ENCODE data around the gene MYCBP2. TPM values are rescaled to one million over a fixed set of nuclear protein-coding genes. Genes with fewer than 3 reads are reported as not detected.

MYCBP2 gene
- total and polyA plus RNA-seq, 9 donors = 45.6 to 145 (median 100) TPM

DNA sequence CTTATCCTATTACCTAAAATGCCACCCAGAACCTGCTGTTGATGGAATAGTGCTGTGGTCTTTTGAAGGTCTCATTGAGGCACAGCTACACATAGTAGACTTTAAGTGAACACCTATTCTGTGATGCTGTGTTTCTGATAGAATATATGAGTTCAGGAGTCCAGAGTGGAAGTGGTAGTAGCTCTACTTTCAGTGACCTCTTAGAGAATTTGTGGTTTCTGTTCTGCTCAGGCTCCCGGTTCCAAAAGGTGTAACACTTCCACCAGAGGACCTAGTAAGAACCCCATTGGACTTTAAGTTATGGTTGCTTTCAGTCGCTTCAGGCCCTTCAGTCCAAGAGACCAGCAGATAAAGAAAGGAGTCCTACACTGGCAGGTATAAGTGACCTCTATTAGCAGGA is 11.4 kb upstream of the MYCBP2 start:
- WGBS, 3 donors = 86 to 96% (median 93%) methylated on average over 2 of the region's 2 CpGs
- DNase-seq = no peak
- TF ChIP-seq POLR2A (IDR thresholded peaks at IDR 0.05) (no peak), EP300 (IDR thresholded peaks at IDR 0.05) (no peak)
- TF ChIP-seq, protein P1, sequence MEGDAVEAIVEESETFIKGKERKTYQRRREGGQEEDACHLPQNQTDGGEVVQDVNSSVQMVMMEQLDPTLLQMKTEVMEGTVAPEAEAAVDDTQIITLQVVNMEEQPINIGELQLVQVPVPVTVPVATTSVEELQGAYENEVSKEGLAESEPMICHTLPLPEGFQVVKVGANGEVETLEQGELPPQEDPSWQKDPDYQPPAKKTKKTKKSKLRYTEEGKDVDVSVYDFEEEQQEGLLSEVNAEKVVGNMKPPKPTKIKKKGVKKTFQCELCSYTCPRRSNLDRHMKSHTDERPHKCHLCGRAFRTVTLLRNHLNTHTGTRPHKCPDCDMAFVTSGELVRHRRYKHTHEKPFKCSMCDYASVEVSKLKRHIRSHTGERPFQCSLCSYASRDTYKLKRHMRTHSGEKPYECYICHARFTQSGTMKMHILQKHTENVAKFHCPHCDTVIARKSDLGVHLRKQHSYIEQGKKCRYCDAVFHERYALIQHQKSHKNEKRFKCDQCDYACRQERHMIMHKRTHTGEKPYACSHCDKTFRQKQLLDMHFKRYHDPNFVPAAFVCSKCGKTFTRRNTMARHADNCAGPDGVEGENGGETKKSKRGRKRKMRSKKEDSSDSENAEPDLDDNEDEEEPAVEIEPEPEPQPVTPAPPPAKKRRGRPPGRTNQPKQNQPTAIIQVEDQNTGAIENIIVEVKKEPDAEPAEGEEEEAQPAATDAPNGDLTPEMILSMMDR (IDR thresholded peaks at IDR 0.05) = no peak
- Histone ChIP-seq H3K4me1 (ENCODE audit: insufficient read depth) (no peaks in the 10 kb centered on the region), H3K27ac (no peak overlapping the region), H3K27me3 (no peaks in the 10 kb centered on the region), H3K9me3 (no peaks in the 10 kb centered on the region), H3K4me3 (no peak overlapping the region), H3K36me3 (no peaks in the 10 kb centered on the region)
- intact Hi-C loops (cut with DNase I) = no loop called here

DNA sequence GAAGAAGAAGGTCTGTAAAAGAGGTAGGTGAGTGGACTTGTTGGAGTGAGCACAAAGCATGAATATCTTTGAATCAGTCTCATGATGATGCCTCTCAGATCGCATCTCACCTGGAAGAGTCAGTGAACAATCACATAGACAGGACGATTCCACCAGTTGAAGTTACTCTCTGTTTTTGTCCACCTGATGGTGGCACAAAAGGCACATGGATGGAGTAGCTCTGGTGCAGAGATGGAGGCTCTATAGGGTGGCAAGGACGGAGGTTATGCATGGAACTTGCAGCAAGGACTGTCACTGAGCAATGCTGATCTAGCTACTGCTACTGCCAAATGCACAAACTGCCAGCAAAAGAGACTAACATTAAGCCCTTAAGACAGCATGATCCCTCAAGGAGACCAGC is 10.3 kb upstream of the MYCBP2 start:
- no peak overlapping the region for H3K27ac ChIP-seq
- no peaks in the 10 kb centered on the region for H3K36me3 ChIP-seq
- TF ChIP-seq EP300 (IDR thresholded peaks at IDR 0.05) (no peak), POLR2A (IDR thresholded peaks at IDR 0.05) (no peak)
- TF ChIP-seq, protein P1 (IDR thresholded peaks at IDR 0.05) = no peak
- no peak overlapping the region for H3K4me3 ChIP-seq
- no peaks in the 10 kb centered on the region for H3K27me3 ChIP-seq
- no peaks in the 10 kb centered on the region for H3K9me3 ChIP-seq
- H3K4me1 ChIP-seq (ENCODE audit: insufficient read depth) = no peaks in the 10 kb centered on the region
- no peak for DNase-seq
- WGBS, 3 donors = 79 to 89% (median 88%) methylated on average over 3 of the region's 3 CpGs
- intact Hi-C loops (cut with DNase I) = no loop called here

DNA sequence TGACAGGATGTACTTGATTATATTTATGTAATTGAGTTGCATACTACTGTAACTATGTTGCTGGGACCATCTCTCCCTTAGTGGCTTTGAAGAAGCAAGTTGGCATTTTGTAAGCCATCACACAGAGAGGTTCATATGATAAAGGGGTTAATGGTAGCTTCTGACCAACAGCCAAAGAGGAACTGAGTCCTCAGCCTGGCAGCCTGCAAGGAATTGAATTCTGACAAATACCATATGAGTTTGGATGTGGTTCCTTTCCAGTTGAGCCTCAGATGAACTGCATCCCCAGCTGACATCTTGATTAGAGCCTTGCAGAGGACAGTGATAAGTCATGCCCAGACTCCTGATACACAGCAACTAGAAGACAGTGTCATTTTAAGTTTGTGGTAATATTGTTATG is 8.6 kb upstream of the MYCBP2 start:
- TF ChIP-seq EP300 (IDR thresholded peaks at IDR 0.05) (no peak), POLR2A (IDR thresholded peaks at IDR 0.05) (no peak)
- TF ChIP-seq, protein P1 (IDR thresholded peaks at IDR 0.05) = no peak
- H3K9me3 ChIP-seq = no peaks in the 10 kb centered on the region
- no peaks in the 10 kb centered on the region for H3K4me1 ChIP-seq (ENCODE audit: insufficient read depth)
- no peak overlapping the region for H3K4me3 ChIP-seq
- intact Hi-C loops (cut with DNase I) = no loop called here
- no peaks in the 10 kb centered on the region for H3K27me3 ChIP-seq
- no peak for DNase-seq
- H3K27ac ChIP-seq = no peak overlapping the region
- no peaks in the 10 kb centered on the region for H3K36me3 ChIP-seq

DNA sequence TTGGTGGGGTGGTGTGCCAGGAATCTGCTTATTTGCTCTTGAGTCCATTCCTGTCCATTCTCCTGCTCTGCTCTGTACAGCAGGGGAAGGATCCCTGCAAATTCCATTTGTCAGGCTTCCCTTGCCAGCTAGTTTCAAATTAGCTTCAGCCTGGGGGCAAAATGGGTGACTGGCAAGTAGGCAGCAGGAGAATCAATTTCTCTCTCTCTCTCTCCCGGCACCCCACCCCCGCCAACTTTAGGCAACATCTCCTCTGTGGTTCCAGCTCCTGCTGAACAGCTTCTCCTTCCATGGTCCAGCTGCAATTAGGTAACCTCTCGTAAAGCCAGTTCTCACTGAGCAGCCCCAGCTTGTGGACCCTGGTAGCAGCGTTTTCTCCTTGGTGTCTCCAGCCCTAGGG is 6.7 kb upstream of the MYCBP2 start:
- TF ChIP-seq, protein P1 (IDR thresholded peaks at IDR 0.05) = no peak
- TF ChIP-seq EP300 (IDR thresholded peaks at IDR 0.05) (no peak), POLR2A (IDR thresholded peaks at IDR 0.05) (no peak)
- Histone ChIP-seq H3K27me3 (no peaks in the 10 kb centered on the region), H3K4me3 (no peak overlapping the region), H3K4me1 (ENCODE audit: insufficient read depth) (peaks cover 1% of the 10 kb centered on the region), H3K9me3 (no peaks in the 10 kb centered on the region), H3K27ac (no peak overlapping the region), H3K36me3 (no peaks in the 10 kb centered on the region)
- intact Hi-C loops (cut with DNase I) = no loop called here
- 79 to 85% (median 83%) methylated on average over 4 of the region's 4 CpGs for WGBS, 3 donors
- DNase-seq = no peak

DNA sequence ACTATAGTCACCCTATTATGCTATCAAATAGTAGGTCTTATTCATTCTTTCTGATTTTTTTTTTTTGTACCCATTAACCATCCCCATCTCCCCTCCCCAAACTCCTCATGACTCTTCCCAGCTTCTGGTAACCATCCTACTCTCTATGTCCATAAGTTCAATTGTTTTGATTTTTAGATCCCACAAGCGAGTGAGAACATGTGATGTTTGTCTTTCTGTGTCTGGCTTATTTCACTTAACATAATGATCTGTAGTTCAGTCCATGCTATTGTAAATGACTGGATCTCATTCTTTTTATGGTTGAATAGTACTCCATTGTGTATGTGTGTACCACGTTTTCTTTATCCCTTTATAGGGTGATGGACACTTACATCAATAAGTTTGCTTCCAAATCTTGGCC is 4.5 kb upstream of the MYCBP2 start:
- DNase-seq = no peak
- peaks cover 1% of the 10 kb centered on the region for H3K4me1 ChIP-seq (ENCODE audit: insufficient read depth)
- H3K4me3 ChIP-seq = no peak overlapping the region
- H3K27ac ChIP-seq = no peak overlapping the region
- no peaks in the 10 kb centered on the region for H3K27me3 ChIP-seq
- 89 to 92% (median 92%) methylated on average over 2 of the region's 2 CpGs for WGBS, 3 donors
- TF ChIP-seq, protein P1 (IDR thresholded peaks at IDR 0.05) = no peak
- TF ChIP-seq EP300 (IDR thresholded peaks at IDR 0.05) = no peak
- TF ChIP-seq POLR2A (IDR thresholded peaks at IDR 0.05) = no peak
- no peaks in the 10 kb centered on the region for H3K36me3 ChIP-seq
- no peaks in the 10 kb centered on the region for H3K9me3 ChIP-seq
- intact Hi-C loops (cut with DNase I) = no loop called here
